HepG2 (cell line): Measurements from ENCODE around the gene COX14. TPM values are rescaled to one million over a fixed set of nuclear protein-coding genes. Genes with fewer than 3 reads are reported as not detected.

Experiments used
- CCAR2 ChIP-seq: fragments of 200-400 bp; formaldehyde crosslinking; optimal IDR thresholded peaks from 2 replicates; pipeline ENCODE3; 2018; ENCODE audit warnings: low read depth, mild to moderate bottlenecking, low read length, moderate library complexity
- HNRNPL ChIP-seq: fragments of 200-400 bp; formaldehyde crosslinking; IDR thresholded peaks from 2 replicates; pipeline ENCODE4 v1.6.1; 2017; ENCODE audit warnings: mild to moderate bottlenecking, low read depth, low read length
- KDM1A ChIP-seq: IDR thresholded peaks from 2 replicates; pipeline ENCODE4 v1.6.1; 2016; ENCODE audit warnings: missing compliant biosample characterization
- KMT2B ChIP-seq: IDR thresholded peaks from 2 replicates; pipeline ENCODE4 v1.6.1; 2016; ENCODE audit warnings: missing genetic modification reagents, missing compliant biosample characterization
- MAFF ChIP-seq: IDR thresholded peaks from 2 replicates; pipeline ENCODE4 v1.6.1; 2011; ENCODE audit warnings: low read depth, low read length, improper control_type of control experiment
- MBD4 ChIP-seq: IDR thresholded peaks from 2 replicates; pipeline ENCODE4 v1.6.1; 2012; ENCODE audit warnings: low read length, inconsistent platforms, borderline replicate concordance
- PHF20 ChIP-seq: sonication (generic); formaldehyde crosslinking; IDR thresholded peaks from 2 replicates; pipeline ENCODE4 v1.5.0; 2020; ENCODE audit warnings: mild to moderate bottlenecking, missing genetic modification reagents
- PHF8 ChIP-seq: sonication (generic); formaldehyde crosslinking; IDR thresholded peaks from 2 replicates; pipeline ENCODE4 v1.5.0; 2020; ENCODE audit warnings: missing genetic modification reagents
- SKI ChIP-seq: fragments of 450-650 bp; IDR thresholded peaks from one replicate; pipeline ENCODE4 v1.6.1; 2018; ENCODE audit warnings: mild to moderate bottlenecking; ENCODE audit not compliant: partially characterized antibody
- SMAD9 ChIP-seq: sonication (generic); formaldehyde crosslinking; IDR thresholded peaks from 2 replicates; pipeline ENCODE4 v1.5.1; 2020; ENCODE audit warnings: mild to moderate bottlenecking, missing genetic modification reagents
- TCF12 ChIP-seq, 2 experiments: fragments of 450-650 bp in 1 of 2; sonication (generic) in 1 of 2; formaldehyde crosslinking in 1 of 2; IDR thresholded peaks; 2 replicates each; pipeline versions ENCODE4 v1.6.1 to v1.8.0; 2017 to 2022; ENCODE audit warnings: antibody characterized with exemption in 1 of 2, mild to moderate bottlenecking in 1 of 2, missing genetic modification reagents in 1 of 2, moderate library complexity in 1 of 2
- ZBTB7A ChIP-seq: sonication (generic); formaldehyde crosslinking; IDR thresholded peaks from 2 replicates; pipeline ENCODE4 v1.8.0; 2022; ENCODE audit warnings: mild to moderate bottlenecking, missing genetic modification reagents
- ZNF317 ChIP-seq: sonication (generic); formaldehyde crosslinking; IDR thresholded peaks from 2 replicates; pipeline ENCODE4 v1.5.0; 2020; ENCODE audit warnings: mild to moderate bottlenecking, missing genetic modification reagents
- ZNF567 ChIP-seq: sonication (generic); formaldehyde crosslinking; IDR thresholded peaks from 2 replicates; pipeline ENCODE4 v1.8.1; 2023; ENCODE audit warnings: mild to moderate bottlenecking, missing genetic modification reagents, borderline replicate concordance
- ZNF569 ChIP-seq: sonication (generic); formaldehyde crosslinking; IDR thresholded peaks from 2 replicates; pipeline ENCODE4 v1.5.0; 2020; ENCODE audit warnings: mild to moderate bottlenecking, missing genetic modification reagents, moderate library complexity, borderline replicate concordance
- ZNF605 ChIP-seq: sonication (generic); formaldehyde crosslinking; IDR thresholded peaks from 2 replicates; pipeline ENCODE4 v1.8.0; 2022; ENCODE audit warnings: mild to moderate bottlenecking, missing genetic modification reagents
- ZNF816 ChIP-seq: sonication (generic); formaldehyde crosslinking; IDR thresholded peaks from 2 replicates; pipeline ENCODE4 v1.8.0; 2022; ENCODE audit warnings: missing genetic modification reagents, mild to moderate bottlenecking, borderline replicate concordance
- ZZZ3 ChIP-seq: sonication (generic); formaldehyde crosslinking; IDR thresholded peaks from 2 replicates; pipeline ENCODE4 v1.4.0; 2020; ENCODE audit warnings: missing genetic modification reagents, mild to moderate bottlenecking, borderline replicate concordance
- polyA plus RNA-seq, 8 experiments: library from polyadenylated mRNA; depleted of rRNA in 3 of 8; stranded (reverse) in 7 of 8; unstranded in 1 of 8; fragments of >200 nt; fragmentation: Illumina TruSeq in 4 of 8; extraction: Trizol in 4 of 8; gene quantifications; 2 replicates each; pipeline versions ENCODE4 v1.2.1 to v1.2.3, GENCODE V29; 2011 to 2016; ENCODE audit warnings: low read depth in 4 of 8, missing spikeins in 1 of 8, mixed read lengths in 1 of 8; ENCODE audit not compliant: insufficient read depth in 1 of 8
- total RNA-seq, 5 experiments: library from RNA; depleted of rRNA; stranded (reverse); fragments of >200 nt; fragmentation: Illumina TruSeq; extraction: Trizol; gene quantifications; 2 replicates each; pipeline ENCODE4 v1.2.3, GENCODE V29; 2016; ENCODE audit warnings: low read depth in 1 of 5
- TF ChIP-seq, protein P1 (sequence below): sonication (generic); formaldehyde crosslinking; conservative IDR thresholded peaks from 2 replicates; pipeline ENCODE4 v1.8.0; 2022; ENCODE audit warnings: mild to moderate bottlenecking, moderate library complexity, missing genetic modification reagents
- TF ChIP-seq, protein P2 (sequence below), 2 experiments: sonication (generic) in 1 of 2; formaldehyde crosslinking in 1 of 2; IDR thresholded peaks; 2 replicates each; pipeline versions ENCODE4 v1.4.0 to v1.6.1; 2016 to 2020; ENCODE audit warnings: borderline replicate concordance in 1 of 2, low read depth in 1 of 2, mild to moderate bottlenecking in 1 of 2, missing genetic modification reagents in 1 of 2
- TF ChIP-seq, protein P3 (sequence below): sonication (generic); formaldehyde crosslinking; conservative IDR thresholded peaks from 2 replicates; pipeline ENCODE4 v1.4.0; 2020; ENCODE audit warnings: missing genetic modification reagents
- TF ChIP-seq, protein P4 (sequence below): sonication (generic); formaldehyde crosslinking; IDR thresholded peaks from 2 replicates; pipeline ENCODE4 v1.4.0; 2020; ENCODE audit warnings: missing genetic modification reagents

The COX14 gene
- total and polyA plus RNA-seq, 2 of the 13 experiments (the other 11 are each of a cell fraction or from before 2014, with no cell fraction given): 53.0 to 71.6 TPM

DNA sequence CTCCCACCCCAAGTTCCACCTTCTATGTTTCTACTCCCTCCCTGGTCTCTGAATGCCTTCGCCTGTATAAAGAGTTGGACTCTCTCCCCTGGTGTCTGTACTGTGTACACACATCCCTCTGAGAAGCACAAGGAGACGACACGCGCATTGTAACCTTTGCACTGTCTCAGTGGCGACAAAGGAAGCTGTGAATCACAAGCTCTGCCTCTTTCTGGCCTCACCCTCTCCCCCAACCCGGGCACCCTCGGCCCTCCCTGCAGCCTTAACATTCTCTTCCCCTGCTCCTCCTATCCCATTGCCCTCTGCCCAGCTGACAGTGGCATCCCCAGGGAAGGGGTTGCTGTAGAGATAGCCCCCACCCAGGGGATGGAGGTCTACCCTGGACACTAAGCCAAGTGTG, 29.4 kb upstream of the COX14 start (continued):
- TF ChIP-seq PHF8 (no peak), ZNF569 (CRISPR knock-in tag) (no peak), MBD4 (no peak), KDM1A (CRISPR knock-in tag) (no peak), CCAR2 (no peak), SMAD9 (CRISPR knock-in tag) (no peak), TCF12 (IDR thresholded peaks at IDR 0.05) (no peak), TCF12 (CRISPR knock-in tag; IDR thresholded peaks at IDR 0.05) (no peak), KMT2B (CRISPR knock-in tag) (peak; percentile 44; the same call in 1 of the 2 replicates), ZNF317 (no peak), ZNF567 (CRISPR knock-in tag) (no peak), ZNF605 (CRISPR knock-in tag) (no peak), PHF20 (no peak), MAFF (no peak), ZZZ3 (no peak), ZNF816 (CRISPR knock-in tag) (no peak), SKI (peak; percentile 14), HNRNPL (no peak), ZBTB7A (no peak)
- TF ChIP-seq, protein P1, sequence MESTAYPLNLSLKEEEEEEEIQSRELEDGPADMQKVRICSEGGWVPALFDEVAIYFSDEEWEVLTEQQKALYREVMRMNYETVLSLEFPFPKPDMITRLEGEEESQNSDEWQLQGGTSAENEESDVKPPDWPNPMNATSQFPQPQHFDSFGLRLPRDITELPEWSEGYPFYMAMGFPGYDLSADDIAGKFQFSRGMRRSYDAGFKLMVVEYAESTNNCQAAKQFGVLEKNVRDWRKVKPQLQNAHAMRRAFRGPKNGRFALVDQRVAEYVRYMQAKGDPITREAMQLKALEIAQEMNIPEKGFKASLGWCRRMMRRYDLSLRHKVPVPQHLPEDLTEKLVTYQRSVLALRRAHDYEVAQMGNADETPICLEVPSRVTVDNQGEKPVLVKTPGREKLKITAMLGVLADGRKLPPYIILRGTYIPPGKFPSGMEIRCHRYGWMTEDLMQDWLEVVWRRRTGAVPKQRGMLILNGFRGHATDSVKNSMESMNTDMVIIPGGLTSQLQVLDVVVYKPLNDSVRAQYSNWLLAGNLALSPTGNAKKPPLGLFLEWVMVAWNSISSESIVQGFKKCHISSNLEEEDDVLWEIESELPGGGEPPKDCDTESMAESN (CRISPR knock-in tag): 0 out of 2 replicates have a peak, but pooled peaks have one; percentile 40
- TF ChIP-seq, protein P2, sequence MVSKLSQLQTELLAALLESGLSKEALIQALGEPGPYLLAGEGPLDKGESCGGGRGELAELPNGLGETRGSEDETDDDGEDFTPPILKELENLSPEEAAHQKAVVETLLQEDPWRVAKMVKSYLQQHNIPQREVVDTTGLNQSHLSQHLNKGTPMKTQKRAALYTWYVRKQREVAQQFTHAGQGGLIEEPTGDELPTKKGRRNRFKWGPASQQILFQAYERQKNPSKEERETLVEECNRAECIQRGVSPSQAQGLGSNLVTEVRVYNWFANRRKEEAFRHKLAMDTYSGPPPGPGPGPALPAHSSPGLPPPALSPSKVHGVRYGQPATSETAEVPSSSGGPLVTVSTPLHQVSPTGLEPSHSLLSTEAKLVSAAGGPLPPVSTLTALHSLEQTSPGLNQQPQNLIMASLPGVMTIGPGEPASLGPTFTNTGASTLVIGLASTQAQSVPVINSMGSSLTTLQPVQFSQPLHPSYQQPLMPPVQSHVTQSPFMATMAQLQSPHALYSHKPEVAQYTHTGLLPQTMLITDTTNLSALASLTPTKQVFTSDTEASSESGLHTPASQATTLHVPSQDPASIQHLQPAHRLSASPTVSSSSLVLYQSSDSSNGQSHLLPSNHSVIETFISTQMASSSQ (IDR thresholded peaks at IDR 0.05; ENCODE audit: low read depth): no peak
- TF ChIP-seq, protein P2 (CRISPR knock-in tag; IDR thresholded peaks at IDR 0.05; ENCODE audit: borderline replicate concordance): no peak
- TF ChIP-seq, protein P3, sequence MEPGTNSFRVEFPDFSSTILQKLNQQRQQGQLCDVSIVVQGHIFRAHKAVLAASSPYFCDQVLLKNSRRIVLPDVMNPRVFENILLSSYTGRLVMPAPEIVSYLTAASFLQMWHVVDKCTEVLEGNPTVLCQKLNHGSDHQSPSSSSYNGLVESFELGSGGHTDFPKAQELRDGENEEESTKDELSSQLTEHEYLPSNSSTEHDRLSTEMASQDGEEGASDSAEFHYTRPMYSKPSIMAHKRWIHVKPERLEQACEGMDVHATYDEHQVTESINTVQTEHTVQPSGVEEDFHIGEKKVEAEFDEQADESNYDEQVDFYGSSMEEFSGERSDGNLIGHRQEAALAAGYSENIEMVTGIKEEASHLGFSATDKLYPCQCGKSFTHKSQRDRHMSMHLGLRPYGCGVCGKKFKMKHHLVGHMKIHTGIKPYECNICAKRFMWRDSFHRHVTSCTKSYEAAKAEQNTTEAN (CRISPR knock-in tag): no peak
- TF ChIP-seq, protein P4, sequence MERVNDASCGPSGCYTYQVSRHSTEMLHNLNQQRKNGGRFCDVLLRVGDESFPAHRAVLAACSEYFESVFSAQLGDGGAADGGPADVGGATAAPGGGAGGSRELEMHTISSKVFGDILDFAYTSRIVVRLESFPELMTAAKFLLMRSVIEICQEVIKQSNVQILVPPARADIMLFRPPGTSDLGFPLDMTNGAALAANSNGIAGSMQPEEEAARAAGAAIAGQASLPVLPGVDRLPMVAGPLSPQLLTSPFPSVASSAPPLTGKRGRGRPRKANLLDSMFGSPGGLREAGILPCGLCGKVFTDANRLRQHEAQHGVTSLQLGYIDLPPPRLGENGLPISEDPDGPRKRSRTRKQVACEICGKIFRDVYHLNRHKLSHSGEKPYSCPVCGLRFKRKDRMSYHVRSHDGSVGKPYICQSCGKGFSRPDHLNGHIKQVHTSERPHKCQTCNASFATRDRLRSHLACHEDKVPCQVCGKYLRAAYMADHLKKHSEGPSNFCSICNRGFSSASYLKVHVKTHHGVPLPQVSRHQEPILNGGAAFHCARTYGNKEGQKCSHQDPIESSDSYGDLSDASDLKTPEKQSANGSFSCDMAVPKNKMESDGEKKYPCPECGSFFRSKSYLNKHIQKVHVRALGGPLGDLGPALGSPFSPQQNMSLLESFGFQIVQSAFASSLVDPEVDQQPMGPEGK: peak; percentile 66
